GM06990 (cell line): ENCODE measurements around the gene ARHGAP40.
A peak's percentile ranks its signal among the peaks of the same experiment; 100 is the strongest.

Experiments used
- DNase-seq: peaks from one replicate; pipeline ENCODE4 v3.0.0-alpha.2; 2011; ENCODE audit not compliant: insufficient read length; ENCODE audit errors: extremely low read depth
- H3K27me3 ChIP-seq: replicated peaks from 2 replicates; pipeline ENCODE4 v1.6.0; 2011; ENCODE audit warnings: low read length; ENCODE audit not compliant: control insufficient read depth, insufficient read depth
- H3K36me3 ChIP-seq: 2 replicates; pipeline ENCODE4 v1.5.1; 2011; ENCODE audit warnings: low read length; ENCODE audit not compliant: control insufficient read depth, insufficient read depth
- H3K4me3 ChIP-seq: replicated peaks from 2 replicates; pipeline ENCODE4 v1.5.1; 2011; ENCODE audit warnings: low read depth, mild to moderate bottlenecking, control low read depth, low read length
- TF ChIP-seq, protein P1 (sequence below): IDR thresholded peaks from 2 replicates; pipeline ENCODE4 v1.5.1; 2011; ENCODE audit warnings: low read length, control low read depth, mild to moderate bottlenecking, inconsistent platforms; ENCODE audit not compliant: insufficient read depth, poor library complexity, severe bottlenecking

ARHGAP40 gene

DNA sequence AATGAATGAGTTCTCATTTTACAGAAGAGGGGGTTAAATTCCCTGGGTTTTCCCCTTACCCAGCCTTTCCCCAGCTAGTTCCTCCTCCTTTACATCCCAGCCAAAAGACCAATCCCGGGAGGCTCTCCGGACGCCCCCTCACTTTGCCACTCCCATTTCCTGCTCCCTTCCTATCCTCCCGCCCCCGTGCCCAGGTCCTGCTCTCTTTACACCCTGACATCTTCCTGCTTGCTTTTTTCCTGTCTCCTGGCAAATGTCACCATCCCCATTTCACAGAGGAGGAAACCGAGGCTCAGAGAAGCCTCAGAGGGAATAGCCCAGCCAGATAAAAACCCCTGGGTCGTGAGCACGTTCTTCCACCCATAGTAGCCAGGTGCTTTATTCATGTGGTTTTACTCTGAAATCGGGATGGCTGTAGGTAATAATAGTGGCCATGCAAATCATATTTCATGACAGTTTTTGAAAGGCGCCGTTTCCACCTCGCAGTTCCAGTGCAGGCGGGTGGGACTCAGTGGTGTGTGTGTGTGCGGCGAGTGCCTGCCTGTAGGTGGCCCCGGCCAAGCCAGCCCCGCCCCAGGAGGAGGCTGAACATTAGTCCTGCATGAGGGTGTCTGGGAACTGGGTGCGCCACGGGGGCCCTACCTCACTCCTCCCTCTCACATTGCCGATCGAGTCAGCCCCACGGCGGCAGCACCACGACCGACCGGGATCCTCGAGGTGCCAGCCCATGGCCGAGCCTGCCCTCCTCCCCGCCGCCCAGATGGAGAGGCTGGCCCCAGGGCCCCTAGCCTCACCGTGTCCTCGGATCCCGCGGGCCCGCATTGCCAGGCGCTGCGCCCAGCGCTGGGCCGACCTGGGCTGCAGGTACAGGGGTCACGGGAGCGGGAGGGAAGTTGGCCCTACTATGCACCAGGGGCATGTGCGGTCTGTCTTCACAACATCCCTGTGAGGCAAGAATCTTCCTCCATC lies at the start of gene ARHGAP40:
TSS of gene ARHGAP40 (plus strand) at position 594 of the 969 bp plus-strand sequence.
- Histone ChIP-seq H3K36me3 (no peaks in the 10 kb centered on the region), H3K27me3 (peaks cover 2% of the 10 kb centered on the region), H3K4me3 (no peak within 1 kb of the TSS; the same call in 1 of the 2 replicates)
- DNase-seq = no peak
- TF ChIP-seq, protein P1, sequence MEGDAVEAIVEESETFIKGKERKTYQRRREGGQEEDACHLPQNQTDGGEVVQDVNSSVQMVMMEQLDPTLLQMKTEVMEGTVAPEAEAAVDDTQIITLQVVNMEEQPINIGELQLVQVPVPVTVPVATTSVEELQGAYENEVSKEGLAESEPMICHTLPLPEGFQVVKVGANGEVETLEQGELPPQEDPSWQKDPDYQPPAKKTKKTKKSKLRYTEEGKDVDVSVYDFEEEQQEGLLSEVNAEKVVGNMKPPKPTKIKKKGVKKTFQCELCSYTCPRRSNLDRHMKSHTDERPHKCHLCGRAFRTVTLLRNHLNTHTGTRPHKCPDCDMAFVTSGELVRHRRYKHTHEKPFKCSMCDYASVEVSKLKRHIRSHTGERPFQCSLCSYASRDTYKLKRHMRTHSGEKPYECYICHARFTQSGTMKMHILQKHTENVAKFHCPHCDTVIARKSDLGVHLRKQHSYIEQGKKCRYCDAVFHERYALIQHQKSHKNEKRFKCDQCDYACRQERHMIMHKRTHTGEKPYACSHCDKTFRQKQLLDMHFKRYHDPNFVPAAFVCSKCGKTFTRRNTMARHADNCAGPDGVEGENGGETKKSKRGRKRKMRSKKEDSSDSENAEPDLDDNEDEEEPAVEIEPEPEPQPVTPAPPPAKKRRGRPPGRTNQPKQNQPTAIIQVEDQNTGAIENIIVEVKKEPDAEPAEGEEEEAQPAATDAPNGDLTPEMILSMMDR = peak; percentile 25

DNA sequence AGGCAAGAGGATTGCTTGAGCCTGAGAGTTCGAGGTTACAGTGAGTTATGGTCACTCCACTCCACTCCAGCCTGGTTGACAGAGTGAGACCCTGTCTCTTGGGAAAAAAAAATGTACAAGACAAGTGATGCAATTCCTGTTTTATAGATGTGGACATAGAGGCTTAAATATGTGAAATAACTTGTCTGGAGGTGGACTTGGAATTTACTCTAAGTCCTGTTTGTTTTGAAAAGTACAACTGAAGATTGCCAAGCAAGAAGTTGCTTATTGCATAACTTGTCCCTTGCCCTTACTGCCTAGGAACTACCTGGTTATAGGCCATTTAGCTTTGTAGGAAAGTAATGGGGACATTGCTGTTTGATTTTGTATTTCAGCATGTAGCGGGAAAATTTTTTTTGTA lies 46.6 kb upstream of the ARHGAP40 start:
- H3K36me3 ChIP-seq = peaks cover 9% of the 10 kb centered on the region
- TF ChIP-seq, protein P1 = no peak
- no peak overlapping the region for H3K4me3 ChIP-seq
- no peaks in the 10 kb centered on the region for H3K27me3 ChIP-seq
- DNase-seq = no peak

DNA sequence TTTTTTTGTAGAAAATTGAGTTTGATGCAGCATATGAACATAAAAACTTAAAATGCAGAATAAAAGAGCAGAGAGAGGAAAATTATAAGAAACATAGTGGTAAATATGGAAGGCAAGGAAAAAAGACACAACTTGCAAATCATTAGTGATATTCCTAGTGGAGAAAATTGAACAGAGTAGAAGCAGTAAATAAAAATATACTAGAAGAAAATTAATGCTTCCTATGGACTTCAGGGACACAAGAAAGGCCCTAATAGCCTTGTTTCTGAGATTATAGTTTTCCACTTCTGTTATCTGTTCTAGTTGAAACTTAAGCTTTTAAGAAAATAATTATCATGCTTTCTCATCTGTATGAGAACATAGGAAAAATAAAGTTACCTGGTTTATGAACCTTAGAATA lies 46.2 kb upstream of the ARHGAP40 start:
- no peaks in the 10 kb centered on the region for H3K27me3 ChIP-seq
- peaks cover 9% of the 10 kb centered on the region for H3K36me3 ChIP-seq
- H3K4me3 ChIP-seq = no peak overlapping the region
- DNase-seq = no peak
- TF ChIP-seq, protein P1 = no peak

DNA sequence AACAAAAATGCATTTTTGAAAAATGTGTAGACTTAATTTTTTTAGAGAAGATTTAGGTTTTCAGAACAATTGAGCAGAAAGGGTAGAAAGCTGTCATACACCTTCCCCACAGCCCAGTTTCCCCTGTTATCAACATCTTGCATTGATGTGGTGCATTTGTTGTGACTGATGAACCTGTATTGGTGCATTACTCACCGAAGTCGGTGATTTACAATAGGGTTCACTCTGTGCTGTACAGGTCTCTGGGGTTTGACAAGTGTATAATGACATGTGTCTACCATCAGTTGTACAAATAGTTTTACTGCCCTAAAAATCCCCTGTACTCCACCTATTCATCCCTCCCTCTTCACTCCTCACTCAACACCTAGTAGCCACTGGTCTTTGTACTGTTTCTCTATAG lies 44.4 kb upstream of the ARHGAP40 start:
- no peaks in the 10 kb centered on the region for H3K27me3 ChIP-seq
- peaks cover 8% of the 10 kb centered on the region for H3K36me3 ChIP-seq

DNA sequence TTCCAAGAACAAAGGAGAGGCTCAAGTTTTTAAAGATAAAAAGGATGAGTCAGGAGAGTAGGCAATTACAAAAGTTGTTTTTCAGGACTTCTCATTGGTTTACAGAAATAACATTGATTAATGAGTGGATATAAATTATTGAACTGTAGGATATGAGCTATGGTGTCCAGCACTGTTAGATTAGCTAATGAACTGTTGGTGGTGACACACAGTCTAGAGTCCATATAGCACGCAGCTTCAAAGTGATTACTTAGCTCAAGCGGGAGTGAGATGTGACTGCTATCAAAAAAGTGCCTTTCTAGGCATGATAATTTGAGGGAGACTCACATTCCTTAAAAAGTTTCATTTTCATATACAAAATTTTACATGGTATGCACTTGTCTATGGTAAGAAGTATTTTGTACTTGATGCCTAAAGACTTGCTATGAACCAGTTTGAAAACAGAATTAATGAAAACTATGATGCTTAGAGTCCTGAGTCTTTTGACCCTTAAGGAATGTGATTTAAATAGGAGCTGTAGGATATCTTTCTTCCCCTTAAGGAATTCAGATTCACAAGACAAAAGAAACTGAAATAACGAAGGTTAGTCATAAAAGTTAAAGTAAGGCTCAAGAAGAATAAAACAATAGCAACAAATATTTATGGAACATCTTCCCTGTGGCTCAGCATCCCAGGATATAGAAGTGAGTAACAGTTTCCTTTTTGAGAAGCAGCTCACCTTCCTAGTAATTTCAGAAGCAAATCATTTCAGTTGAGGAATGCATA lies 42.8 kb upstream of the ARHGAP40 start:
- no peak overlapping the region for H3K4me3 ChIP-seq
- H3K36me3 ChIP-seq = peaks cover 5% of the 10 kb centered on the region
- no peak for DNase-seq
- H3K27me3 ChIP-seq = no peaks in the 10 kb centered on the region
- TF ChIP-seq, protein P1 = no peak

More for the DNA sequence above, 44.4 kb upstream of the ARHGAP40 start:
- DNase-seq = no peak
- no peak overlapping the region for H3K4me3 ChIP-seq
- TF ChIP-seq, protein P1 = no peak
